CD14-positive monocyte (primary cell): ENCODE measurements around the gene SLFN13. TPM values are rescaled to one million over a fixed set of nuclear protein-coding genes. Genes with fewer than 3 reads are reported as not detected.
A peak's percentile ranks its signal among the peaks of the same experiment; 100 is the strongest.

Source experiments
- DNase-seq, 3 donors: peaks; one replicate each; pipeline ENCODE4 v3.0.0-alpha.2; 2011 to 2022
- H2AFZ ChIP-seq: 2 replicates; pipeline ENCODE4 v1.6.0; 2012; ENCODE audit warnings: mild to moderate bottlenecking, low read depth, low read length, inconsistent platforms; ENCODE audit not compliant: insufficient read depth, poor library complexity, severe bottlenecking
- H3K27ac ChIP-seq, 2 donors: 1 replicate in 1 of 2; 2 replicates in 1 of 2; pipeline ENCODE4 v1.5.1; 2012 to 2013; ENCODE audit warnings: low read length in 2 of 2, control low read depth in 1 of 2, inconsistent platforms in 1 of 2, low read depth in 1 of 2, mild to moderate bottlenecking in 1 of 2
- H3K27me3 ChIP-seq, 2 donors: one replicate each; pipeline versions ENCODE4 v1.6.0 to v1.6.1; 2011 to 2013; ENCODE audit warnings: low read length in 2 of 2; ENCODE audit not compliant: control insufficient read depth in 2 of 2, insufficient read depth in 2 of 2
- H3K36me3 ChIP-seq, 2 donors: replicated peaks in 1 of 2; 1 replicate in 1 of 2; 2 replicates in 1 of 2; pipeline versions ENCODE4 v1.5.1 to v1.6.1; 2012 to 2013; ENCODE audit warnings: low read length in 2 of 2, control low read depth in 1 of 2, inconsistent platforms in 1 of 2, mild to moderate bottlenecking in 1 of 2; ENCODE audit not compliant: insufficient read depth in 2 of 2, control insufficient read depth in 1 of 2
- H3K4me1 ChIP-seq, 2 donors: 1 replicate in 1 of 2; 2 replicates in 1 of 2; pipeline versions ENCODE4 v1.5.1 to v1.6.1; 2012 to 2013; ENCODE audit warnings: low read length in 2 of 2, control low read depth in 1 of 2, inconsistent platforms in 1 of 2, mild to moderate bottlenecking in 1 of 2, moderate library complexity in 1 of 2; ENCODE audit not compliant: insufficient read depth in 2 of 2, control insufficient read depth in 1 of 2
- H3K4me2 ChIP-seq: replicated peaks from 2 replicates; pipeline ENCODE3; 2012; ENCODE audit warnings: low read length, moderate library complexity, mild to moderate bottlenecking; ENCODE audit not compliant: poor library complexity, severe bottlenecking; ENCODE audit errors: extremely low read depth
- H3K4me3 ChIP-seq, 3 experiments: fragments of 200-600 bp in 1 of 3; sonication (generic) in 1 of 3; replicated peaks in 1 of 3; 1 replicate in 2 of 3; 2 replicates in 1 of 3; pipeline ENCODE4 v1.5.1; 2011 to 2013; ENCODE audit warnings: low read length in 3 of 3, mild to moderate bottlenecking in 3 of 3, control low read depth in 2 of 3, low read depth in 2 of 3, inconsistent platforms in 1 of 3, moderate library complexity in 1 of 3
- H3K79me2 ChIP-seq: 2 replicates; pipeline ENCODE4 v1.6.0; 2012; ENCODE audit warnings: mild to moderate bottlenecking, control low read depth, inconsistent platforms, low read length, moderate library complexity; ENCODE audit not compliant: insufficient read depth
- H3K9ac ChIP-seq: 2 replicates; pipeline ENCODE4 v1.6.0; 2017; ENCODE audit warnings: low read length, mild to moderate bottlenecking; ENCODE audit not compliant: insufficient read depth, poor library complexity, severe bottlenecking
- H3K9me3 ChIP-seq, 2 donors: replicated peaks in 1 of 2; 1 replicate in 1 of 2; 2 replicates in 1 of 2; pipeline versions ENCODE4 v1.5.1 to v1.6.1; 2012 to 2013; ENCODE audit warnings: low read length in 2 of 2, control low read depth in 1 of 2; ENCODE audit not compliant: control insufficient read depth in 1 of 2, insufficient read depth in 1 of 2
- H4K20me1 ChIP-seq: 2 replicates; pipeline ENCODE4 v1.6.0; 2012; ENCODE audit warnings: mild to moderate bottlenecking, low read length, control low read depth, moderate library complexity; ENCODE audit not compliant: insufficient read depth
- H3K27ac Mint-ChIP-seq, 7 donors: one replicate each; pipeline ENCODE4 v1.8.0; 2020; ENCODE audit warnings: mild to moderate bottlenecking in 7 of 7, mixed read lengths in 7 of 7, moderate library complexity in 6 of 7, inconsistent platforms in 2 of 7
- H3K27me3 Mint-ChIP-seq, 3 donors: one replicate each; pipeline ENCODE4 v1.8.0; 2021 to 2022; ENCODE audit warnings: low read depth in 3 of 3, mild to moderate bottlenecking in 3 of 3, mixed read lengths in 3 of 3, moderate library complexity in 3 of 3, inconsistent platforms in 1 of 3
- H3K36me3 Mint-ChIP-seq, 2 donors: one replicate each; pipeline ENCODE4 v1.8.0; 2020; ENCODE audit warnings: mixed read lengths in 2 of 2, inconsistent platforms in 1 of 2, mild to moderate bottlenecking in 1 of 2
- H3K4me1 Mint-ChIP-seq: one replicate; pipeline ENCODE4 v1.8.0; 2020; ENCODE audit warnings: mild to moderate bottlenecking, mixed read lengths
- H3K4me3 Mint-ChIP-seq, 2 donors: one replicate each; pipeline ENCODE4 v1.8.0; 2020; ENCODE audit warnings: mild to moderate bottlenecking in 2 of 2, mixed read lengths in 2 of 2, moderate library complexity in 1 of 2
- H3K9me3 Mint-ChIP-seq, 7 donors: one replicate each; pipeline ENCODE4 v1.8.0; 2020 to 2022; ENCODE audit warnings: mixed read lengths in 7 of 7, mild to moderate bottlenecking in 6 of 7, moderate library complexity in 6 of 7, inconsistent platforms in 2 of 7
- CTCF ChIP-seq: fragments of 200-600 bp; IDR thresholded peaks from one replicate; pipeline ENCODE4 v1.8.0; 2022; ENCODE audit warnings: antibody characterized with exemption, mild to moderate bottlenecking
- WGBS: methylation state at CpG from one replicate; pipeline ENCODE4 v1.1.5; 2013; ENCODE audit warnings: missing lambda C conversion rate; ENCODE audit not compliant: insufficient coverage; 5-methylcytosine and 5-hydroxymethylcytosine counted together
- intact Hi-C, 2 donors: fragments of 100-400 bp; cut with micrococcal nuclease; formaldehyde crosslinking; loops; one replicate each; pipeline versions ENCODE4 v1.15.0 to v1.15.1; 2023
- polyA plus RNA-seq, 3 donors: library from polyadenylated mRNA; depleted of rRNA in 1 of 3; unstranded in 2 of 3; stranded (reverse) in 1 of 3; fragments of 300-500 nt in 2 of 3; fragments of >200 nt in 1 of 3; fragmentation: Illumina TruSeq in 2 of 3; gene quantifications; 1 replicate in 2 of 3; 2 replicates in 1 of 3; pipeline ENCODE4 v1.2.3, GENCODE V29; 2012 to 2021

The SLFN13 gene
- polyA plus RNA-seq, 3 donors, result 1.8 to 3.0 (median 2.7) TPM

- Histone ChIP-seq H3K27ac (no peak overlapping the region), H3K9ac (no peak overlapping the region), H3K4me3 (no peak overlapping the region), H3K9me3 (no peaks in the 10 kb centered on the region), H3K27me3 (peaks cover 4 to 5% of the 10 kb centered on the region in 2 donors), H3K36me3 (no peaks in the 10 kb centered on the region), H3K4me1 (no peaks in the 10 kb centered on the region), H4K20me1 (no peaks in the 10 kb centered on the region), H3K79me2 (no peaks in the 10 kb centered on the region), H2AFZ (no peak overlapping the region), H3K4me2 (no peak overlapping the region)
- no peak overlapping the region for H3K4me3 Mint-ChIP-seq
- no CpG with 5 or more reads among the region's 4 CpGs for WGBS
- no peak for TF ChIP-seq CTCF
- H3K4me1 Mint-ChIP-seq, result peaks cover 2% of the 10 kb centered on the region
- DNase-seq, result no peak
- no peak overlapping the region for H3K27ac Mint-ChIP-seq
- no peaks in the 10 kb centered on the region for H3K36me3 Mint-ChIP-seq
- peaks cover 6 to 16% (median 11%) of the 10 kb centered on the region in 7 donors for H3K9me3 Mint-ChIP-seq
- intact Hi-C loops, result no loop called here
- H3K27me3 Mint-ChIP-seq, result peaks cover 6 to 16% (median 10%) of the 10 kb centered on the region in 3 donors
Measured at GRCh38 chr17:35468475-35468874, 19.9 kb upstream of the SLFN13 start.

GRCh38 chr17:35467824-35468223, 19.3 kb upstream of the SLFN13 start:
- no peaks in the 10 kb centered on the region for H3K36me3 ChIP-seq
- TF ChIP-seq CTCF, result no peak
- H3K9me3 Mint-ChIP-seq, result peaks cover 6 to 14% (median 9%) of the 10 kb centered on the region in 7 donors
- H3K4me3 Mint-ChIP-seq, result no peak overlapping the region
- H3K27ac ChIP-seq, result no peak overlapping the region
- peaks cover 2% of the 10 kb centered on the region for H3K4me1 Mint-ChIP-seq
- peaks cover 8 to 12% of the 10 kb centered on the region in 2 donors for H3K27me3 ChIP-seq
- H3K9me3 ChIP-seq, result no peaks in the 10 kb centered on the region
- H3K36me3 Mint-ChIP-seq, result no peaks in the 10 kb centered on the region
- H3K4me1 ChIP-seq, result no peaks in the 10 kb centered on the region
- WGBS, result 92% methylated on average over 4 of the region's 4 CpGs
- no peaks in the 10 kb centered on the region for H4K20me1 ChIP-seq
- no peak overlapping the region for H3K9ac ChIP-seq
- peaks cover 11 to 21% (median 16%) of the 10 kb centered on the region in 3 donors for H3K27me3 Mint-ChIP-seq
- peak overlapping the region in 1 of 7 donors; percentile 64 for H3K27ac Mint-ChIP-seq
- DNase-seq, result no peak
- H3K4me2 ChIP-seq, result no peak overlapping the region
- H3K79me2 ChIP-seq, result no peaks in the 10 kb centered on the region
- intact Hi-C loops, result no loop called here
- H3K4me3 ChIP-seq, result no peak overlapping the region
- H2AFZ ChIP-seq, result no peak overlapping the region
